Fibroblast of skin of right quadriceps (primary cell): ENCODE results near the gene MAP3K14.
"Not testable (repeated sequence)": the region's sequence is repeated elsewhere in the genome, so short reads cannot be mapped to it uniquely, and the experiment has no call there.

Experiments
- DNase-seq: peaks from one replicate; pipeline ENCODE4 v3.0.0-alpha.2; 2013

The MAP3K14 gene

DNA sequence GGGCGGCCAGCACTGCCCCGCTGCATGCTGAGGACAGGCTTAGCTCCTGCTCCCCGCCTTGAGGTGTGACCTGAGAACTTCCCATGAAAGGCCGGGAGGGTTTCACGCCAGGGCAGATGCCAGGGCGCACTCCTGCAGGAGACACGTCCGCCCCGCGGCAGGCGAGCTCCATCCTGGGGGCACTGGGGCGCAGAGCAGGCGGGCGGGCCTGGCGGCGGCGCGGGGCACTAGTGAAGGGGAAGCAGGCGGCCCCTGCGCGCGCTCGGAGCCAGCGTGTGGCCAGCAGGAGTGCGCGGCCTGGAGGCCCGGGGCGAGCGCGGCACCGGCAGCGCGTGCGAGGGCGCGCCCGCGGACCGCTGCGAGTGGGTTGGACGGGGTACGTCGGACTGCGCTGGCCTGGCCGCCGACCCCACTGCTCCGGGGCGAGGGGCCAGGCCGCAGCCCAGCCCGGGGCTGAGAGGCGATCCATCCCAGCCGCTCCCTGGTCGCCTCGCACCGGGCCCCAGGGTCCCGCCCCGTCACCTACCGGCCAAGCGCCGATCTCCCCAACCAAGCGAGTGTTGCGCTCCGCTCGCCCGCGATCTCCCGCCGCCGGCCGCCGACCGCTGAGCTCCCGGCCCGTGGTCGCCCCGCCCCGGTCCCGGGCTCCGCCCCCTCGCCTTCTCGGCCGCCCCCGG, at the start of gene MAP3K14:
Gene MAP3K14 (minus strand): TSS at position 587 of the 677 bp plus-strand sequence. CDS start 26,275 bp downstream, outside the sequence.
- DNase-seq = peak; percentile 61

DNA sequence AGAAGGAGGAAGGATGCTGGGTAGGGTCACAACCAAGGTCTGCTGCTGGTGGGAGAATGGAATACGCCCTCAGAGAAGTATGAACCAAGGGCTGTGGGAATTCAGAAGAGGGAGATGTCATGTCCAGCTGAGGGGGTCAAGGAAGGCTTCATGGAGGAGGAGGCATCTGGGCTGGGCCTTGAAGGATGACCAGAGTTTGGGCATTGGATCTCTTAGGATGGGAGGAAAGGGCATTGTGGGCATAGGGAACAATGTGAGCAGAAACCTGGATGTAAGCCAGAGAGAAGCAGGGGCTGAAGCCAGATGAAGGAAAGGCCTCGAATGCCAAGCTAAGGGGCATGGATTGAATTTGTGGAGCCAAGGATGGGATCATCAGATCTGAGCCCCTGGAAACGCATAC, 49.2 kb upstream of the MAP3K14 start:
- DNase-seq = no peak

DNA sequence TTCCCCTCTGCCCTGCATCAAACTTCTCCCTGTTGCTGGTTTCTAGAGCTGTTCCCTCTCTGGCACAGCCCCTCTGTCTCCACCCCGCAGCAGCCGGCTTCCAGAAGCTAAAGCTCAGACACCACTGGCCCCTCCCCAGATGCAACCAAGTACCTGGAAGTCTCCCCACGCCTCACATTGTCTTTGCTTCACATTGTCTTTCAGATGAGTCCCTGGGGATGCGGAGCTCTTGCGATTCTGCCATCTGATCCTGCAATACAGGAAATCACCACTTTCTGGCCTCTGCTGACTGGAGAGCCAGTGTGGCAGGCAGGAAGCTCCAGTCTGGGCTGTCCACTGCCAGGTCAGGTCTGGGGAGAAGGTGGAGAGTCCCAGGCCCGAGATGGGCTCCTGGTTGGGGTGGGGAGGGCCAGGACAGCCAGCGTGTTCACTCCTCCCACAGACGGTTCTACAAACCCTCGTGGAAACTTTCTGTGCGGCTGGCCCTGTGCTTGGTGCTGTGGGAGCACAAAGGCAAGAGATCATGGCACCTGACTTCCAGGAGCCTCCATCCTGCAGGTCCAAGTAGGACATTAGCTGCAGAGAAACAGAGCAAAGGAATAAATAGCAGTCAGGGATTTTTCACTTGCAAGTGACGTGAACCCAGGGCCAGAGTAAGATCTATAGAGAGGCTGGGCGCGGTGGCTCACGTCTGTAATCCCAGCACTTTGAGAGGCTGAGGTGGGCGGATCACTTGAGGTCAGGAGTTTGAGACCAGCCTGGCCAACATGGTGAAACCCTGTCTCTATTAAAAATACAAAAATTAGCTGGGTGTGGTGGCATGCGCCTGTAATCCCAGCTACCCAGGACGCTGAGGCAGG, 47.9 kb upstream of the MAP3K14 start:
- DNase-seq = peak; percentile 40

DNA sequence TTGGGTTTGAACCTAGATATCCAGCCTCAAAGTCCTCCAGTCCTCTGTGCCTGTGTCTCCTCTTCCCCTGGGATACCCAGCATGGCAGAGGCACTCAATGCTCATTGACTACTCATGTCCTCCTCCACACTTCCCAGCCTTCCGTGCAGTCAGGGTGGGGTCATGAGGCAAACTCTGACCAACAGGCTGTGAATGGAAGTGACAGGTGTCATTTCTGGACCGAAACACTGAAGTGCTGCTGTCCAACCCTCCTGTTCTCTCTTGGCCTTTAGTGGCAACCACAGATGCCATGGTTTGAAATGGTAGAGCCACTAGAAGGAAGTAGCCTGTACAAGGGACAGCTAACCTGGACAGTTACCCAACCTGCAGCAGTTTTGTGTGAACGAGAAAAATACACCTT, 46.7 kb upstream of the MAP3K14 start:
- no peak for DNase-seq

DNA sequence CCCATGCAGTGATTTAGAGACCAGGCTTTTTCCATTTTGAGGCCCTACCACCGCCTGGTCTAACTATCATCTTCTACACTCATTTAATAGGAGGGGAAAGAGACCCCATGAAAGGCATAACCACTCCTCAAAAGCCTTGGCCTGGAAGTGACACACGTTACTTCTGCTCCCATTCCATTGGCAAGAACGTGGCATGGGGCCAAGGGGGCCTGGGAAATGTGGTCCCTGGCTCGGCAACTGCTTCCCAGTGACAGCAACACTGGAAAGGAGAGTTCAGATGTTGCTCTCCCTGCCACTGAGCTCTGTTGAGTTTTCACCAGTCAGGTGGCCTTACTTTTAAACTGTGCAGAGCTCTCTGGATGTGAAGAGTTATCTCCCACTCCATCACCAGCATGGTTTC, 45.2 kb upstream of the MAP3K14 start:
- no peak for DNase-seq

DNA sequence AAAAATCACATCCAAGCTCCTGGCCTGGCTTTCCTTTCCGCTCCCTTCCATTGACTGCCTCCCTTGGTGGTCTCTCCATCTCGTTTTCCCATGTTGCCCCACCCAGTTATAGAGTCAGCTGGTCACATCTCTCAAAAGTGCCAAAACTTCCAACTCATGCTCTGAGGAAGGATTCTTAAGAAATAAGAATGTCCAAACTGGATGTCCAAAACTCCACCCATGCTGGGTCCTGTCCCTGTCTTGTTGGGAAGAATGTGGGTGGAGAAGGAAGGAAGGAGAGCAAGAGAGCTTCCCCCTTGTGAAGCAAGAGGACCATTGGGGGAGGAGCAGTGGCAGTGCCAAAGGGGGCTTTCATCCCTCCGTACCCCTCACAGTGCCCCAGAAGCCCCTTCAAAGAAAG, 44.6 kb upstream of the MAP3K14 start:
- DNase-seq = no peak

DNA sequence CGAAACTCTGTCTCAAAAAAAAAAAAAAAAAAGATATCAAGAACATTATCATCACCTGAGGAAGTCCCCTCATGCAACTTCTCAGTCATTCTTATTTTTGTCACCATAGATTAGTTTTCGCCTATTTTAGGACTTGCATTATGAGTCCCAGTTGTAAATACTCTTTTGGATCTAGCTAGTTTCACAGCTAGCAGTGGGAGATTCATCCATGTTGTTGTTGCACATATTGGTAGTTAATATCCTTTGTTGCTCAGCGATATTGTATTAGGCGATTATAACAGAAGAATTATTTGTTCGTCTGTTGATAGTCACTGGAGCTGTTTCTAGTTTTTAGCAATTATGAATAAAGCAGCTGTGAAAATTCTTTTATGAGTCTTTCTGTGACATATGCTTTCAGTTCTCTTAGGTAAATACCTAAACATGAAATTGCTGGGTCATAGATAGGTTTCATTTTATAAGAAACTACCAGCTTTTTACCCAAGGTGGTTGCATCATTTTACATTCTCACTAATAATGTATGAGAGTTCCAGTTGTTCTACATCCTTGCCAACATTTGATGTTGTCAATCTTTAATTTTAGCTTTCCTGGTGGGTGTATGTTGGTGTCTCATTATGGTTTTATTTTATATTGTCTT, 40.7 kb upstream of the MAP3K14 start:
- DNase-seq = no peak

DNA sequence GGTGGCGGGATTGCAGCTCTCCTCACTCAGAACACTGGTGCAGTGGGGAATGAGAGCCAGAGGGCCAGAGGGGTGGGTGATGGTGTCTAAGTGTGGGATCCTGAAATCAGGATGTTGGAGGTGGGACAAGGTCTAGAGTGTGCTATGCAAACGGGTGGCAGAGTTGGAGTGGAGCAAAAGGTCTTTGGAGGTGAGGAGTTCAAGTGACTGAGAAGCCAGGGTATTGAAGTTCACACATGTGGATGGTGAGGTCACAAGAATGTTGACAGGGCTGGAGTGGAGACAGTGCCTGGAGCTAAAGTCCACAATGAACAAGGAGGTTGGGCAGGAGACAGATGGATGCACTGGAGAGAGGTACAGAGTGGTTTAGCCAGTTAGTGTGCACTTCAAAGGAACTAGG, 38.3 kb upstream of the MAP3K14 start:
- DNase-seq = no peak

DNA sequence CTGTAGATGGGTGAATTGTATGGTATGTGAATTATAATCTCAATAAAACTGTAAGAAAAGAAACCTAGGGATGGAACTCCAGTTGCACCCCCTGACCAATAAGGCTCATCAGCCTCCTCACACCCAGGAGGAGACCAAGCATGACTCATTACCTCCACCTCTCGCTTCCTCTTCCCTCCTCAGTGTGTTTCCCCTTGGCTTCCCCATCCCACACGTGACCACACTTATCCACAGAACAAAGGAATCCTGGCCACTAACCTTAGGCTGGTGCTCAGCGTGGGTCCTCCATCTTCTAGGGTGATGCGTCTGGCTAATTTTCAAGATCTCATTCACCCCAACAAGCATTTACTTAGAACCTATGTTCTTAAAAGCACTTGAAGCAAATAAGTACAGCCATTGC, 36.2 kb upstream of the MAP3K14 start:
- DNase-seq = no peak

DNA sequence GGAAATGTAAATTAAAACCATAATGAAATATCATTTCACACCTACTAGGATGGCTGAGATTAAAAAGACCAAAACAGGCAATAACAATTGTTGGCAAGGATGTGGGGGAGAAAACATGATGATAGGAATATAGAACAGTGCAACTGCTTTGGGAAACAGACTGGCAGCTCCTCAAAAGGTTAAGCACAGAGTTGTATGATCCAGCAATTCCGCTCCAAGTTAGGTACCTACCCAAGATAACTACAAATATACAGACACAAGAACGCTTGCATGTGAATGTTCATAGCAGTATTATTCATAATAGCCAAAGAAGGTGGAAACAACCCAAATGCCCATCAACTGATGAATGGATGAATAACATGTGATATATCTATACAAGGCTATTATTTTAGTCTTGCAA, 35.0 kb upstream of the MAP3K14 start:
- no peak for DNase-seq

DNA sequence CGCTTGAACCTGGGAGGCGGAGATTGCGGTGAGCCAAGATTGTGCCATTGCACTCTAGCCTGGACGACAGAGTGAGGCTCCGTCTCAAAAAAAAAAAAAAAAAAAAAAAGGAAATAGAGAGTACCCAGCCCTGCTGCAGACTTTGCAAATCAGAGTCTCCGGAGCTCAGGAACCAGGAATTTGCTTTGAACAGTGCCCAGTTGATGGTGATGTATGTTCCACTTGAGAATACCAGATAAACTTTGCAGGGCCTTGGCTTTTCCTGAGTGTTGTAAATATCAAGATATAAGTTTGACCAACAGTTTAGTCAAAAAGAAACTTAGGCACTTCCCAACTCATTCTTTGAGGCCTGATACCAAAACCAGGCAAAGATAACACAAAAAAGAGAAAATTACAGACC, 30.6 kb upstream of the MAP3K14 start:
- no peak for DNase-seq

DNA sequence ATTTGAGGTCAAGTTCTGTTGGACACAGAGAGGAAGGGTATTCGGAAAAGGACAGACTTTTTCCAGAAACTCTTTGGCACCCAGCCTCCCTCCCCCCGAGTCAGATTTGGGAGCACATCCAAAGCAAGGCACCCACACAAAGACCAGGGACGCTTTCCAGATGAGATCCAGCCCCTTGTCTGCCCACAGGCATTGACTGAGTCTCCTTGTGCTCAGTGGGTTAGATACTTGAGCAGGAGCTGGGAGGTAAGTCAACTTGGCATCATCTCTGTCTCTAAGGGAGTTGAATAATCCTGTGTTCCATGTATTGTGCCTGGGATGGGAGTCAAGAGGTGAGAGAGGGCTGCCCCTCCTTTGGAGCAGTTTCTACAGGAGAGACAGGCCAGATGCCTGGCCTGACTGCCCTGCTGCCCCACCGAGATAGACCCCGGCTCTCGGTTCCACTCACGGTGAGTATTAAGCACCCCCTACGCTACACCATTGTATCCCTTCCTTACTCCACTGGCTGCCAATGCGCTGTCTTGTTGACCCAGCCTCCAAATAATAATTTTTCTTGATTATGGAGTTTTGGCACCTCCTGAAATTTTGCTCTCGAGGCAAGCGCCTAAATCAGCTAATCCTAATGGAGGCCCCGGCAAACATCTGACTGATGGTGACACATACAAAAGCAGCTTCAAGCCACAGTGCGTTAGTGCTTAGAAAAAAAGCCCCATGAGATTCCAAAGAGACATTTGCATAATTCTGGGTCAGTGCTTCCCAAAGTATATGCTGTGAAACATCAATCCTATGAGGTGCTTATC, 29.6 kb upstream of the MAP3K14 start:
- DNase-seq = peak; percentile 31

DNA sequence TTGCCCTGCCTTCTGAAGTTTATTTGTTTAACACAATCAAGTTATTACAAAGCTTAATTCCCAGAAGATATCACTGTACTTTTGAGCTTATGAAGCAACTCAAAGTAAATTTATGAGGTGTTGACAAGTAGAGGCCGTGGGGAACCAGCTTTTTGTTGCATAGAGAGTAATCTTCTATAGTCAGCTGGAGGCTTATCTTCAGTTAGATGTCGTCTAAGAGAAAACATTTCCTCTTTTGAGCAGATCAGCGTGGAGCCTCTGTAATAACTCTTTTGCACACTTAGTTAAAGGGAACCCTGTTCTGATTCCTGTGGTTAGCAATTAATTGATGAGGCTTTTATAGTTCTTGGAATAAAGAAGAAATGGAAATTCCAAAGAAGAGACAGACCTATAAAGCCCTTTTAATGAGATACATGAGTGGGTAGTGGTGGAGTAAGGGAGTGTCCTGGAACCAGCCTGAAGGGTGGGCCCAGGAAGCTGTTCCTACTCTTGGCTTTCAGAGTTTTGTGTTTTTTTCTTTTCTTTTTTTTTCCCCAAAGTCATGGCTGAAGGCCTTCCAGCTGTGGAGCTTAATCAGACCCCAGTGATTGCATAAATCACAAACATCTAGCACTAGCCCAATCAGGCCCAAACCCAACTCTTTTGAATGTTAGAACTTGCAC, 28.9 kb upstream of the MAP3K14 start:
- peak; percentile 98 for DNase-seq

DNA sequence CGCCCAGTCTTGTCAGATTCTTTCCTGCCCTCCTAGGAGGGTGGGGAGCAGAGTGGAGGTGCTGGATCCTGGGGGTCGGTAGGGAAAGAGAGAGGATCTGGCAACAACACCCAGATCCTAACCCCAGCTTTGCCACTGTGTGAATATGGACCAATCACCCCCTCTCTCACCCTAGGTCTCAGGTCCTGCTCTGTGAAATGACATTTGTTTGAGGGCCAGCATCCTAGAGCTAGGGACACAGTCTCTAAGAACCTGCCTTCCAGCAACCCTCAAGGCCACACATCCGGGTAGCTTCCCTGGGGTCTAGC, 28.4 kb upstream of the MAP3K14 start:
- no peak for DNase-seq

DNA sequence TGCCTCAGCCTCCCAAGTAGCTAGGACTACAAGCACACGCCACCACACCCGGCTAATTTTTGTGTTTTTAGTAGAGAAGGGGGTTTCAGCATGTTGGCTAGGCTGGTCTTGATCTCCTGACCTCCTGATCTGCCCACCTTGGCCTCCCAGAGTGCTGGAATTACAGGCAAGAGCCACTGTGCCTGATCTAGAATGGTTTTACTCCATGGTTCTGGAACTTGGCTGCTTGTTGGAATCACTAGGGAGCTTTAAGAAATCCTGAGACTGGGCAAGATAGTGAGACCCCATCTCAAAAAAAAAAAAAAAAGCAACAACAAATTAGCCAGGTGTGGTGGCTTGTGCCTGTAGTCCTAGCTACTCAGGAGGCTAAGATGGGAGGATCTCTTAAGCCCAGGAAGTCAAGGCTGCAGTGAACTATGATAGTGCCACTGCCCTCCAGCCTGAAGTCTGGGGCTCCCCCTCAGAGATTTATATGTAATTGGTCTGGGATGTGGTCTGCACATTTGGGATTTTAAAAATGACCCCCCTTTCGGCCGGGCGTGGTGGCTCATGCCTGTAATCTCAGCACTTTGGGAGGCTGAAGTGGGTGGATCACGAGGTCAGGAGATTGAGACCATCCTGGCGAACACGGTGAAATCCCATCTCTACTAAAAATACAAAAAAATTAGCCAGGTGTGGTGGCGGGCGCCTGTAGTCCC, 27.3 kb upstream of the MAP3K14 start:
- not testable (repeated sequence) for DNase-seq

DNA sequence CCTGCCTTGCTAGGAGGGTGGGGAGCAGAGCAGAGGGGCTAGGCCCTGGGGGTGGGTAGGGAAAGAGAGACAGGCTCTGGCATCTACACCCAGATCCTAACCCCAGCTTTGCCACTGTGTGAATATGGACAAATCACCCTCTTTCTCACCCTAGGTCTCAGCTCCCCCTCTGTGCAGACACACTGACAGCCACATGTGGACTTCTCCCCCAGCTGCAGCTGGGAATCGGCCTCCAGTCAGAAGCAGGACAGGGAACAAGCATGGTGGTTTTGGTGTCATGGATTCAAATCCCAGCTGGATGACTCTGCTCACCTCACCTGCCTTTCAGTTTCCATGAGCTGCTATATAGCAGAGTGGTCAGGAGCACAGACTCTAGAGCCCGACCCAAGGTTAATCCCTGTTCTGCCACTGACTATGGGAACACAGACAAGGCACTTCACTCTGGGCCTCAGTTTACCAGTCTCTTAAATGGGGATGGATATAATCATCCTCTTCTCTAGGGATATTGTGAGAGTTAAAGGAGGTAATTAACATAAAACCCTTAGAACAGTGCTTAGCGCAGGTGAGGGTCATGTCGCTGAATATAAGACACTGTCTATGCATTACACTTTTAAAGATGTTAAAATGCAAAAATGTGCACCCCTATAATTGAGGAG, 26.2 kb upstream of the MAP3K14 start:
- DNase-seq = no peak

DNA sequence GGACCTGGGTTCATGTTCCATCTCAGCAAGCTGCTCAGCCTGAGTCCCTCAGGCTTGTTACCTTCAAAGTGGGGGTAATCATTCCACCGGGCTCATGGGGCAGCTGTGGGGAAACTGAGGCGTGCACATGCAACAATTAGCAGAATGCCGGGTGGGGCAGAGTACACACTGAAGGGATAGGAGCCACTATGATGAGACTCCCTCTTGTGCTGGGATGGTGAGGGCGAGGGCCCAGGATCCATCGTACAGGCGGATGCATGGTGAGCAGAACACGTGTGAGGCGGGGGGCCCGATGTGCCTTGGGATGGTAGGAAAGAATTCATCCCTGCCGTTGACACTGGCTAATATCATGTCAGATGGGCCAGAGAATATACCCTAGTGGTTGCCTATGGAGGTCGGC, 25.5 kb upstream of the MAP3K14 start:
- no peak for DNase-seq

DNA sequence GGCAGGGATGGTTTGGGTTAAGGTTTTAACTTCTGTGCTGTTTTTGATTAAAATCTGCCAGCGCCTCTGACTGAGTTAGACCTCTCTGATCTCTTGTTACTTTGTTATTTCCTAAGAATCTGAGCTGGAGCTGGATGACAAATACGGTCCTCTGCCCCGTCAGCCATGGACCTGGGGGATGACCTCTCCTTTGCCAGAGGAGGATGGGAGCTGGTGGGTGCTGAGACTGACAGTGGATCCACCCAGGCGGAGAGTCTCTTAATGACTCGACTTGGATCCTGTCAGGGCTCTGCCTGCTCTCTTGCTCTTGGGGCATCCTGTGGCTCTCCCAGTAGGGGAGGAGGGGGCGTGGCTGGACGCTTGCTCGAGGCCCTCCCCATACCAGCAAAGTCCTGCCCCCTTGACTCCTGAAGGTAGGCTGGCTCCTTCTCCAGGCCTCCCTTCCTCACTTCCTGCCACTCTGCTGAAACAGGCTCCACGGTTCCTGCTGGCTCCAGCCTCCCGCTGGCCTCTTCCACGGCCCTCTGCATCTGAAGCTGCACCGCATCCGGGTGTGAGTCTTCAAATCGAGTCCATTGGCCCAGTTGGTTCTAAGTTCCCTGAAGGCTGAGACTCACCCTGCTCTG, 24.8 kb upstream of the MAP3K14 start:
- peak; percentile 93 for DNase-seq

DNA sequence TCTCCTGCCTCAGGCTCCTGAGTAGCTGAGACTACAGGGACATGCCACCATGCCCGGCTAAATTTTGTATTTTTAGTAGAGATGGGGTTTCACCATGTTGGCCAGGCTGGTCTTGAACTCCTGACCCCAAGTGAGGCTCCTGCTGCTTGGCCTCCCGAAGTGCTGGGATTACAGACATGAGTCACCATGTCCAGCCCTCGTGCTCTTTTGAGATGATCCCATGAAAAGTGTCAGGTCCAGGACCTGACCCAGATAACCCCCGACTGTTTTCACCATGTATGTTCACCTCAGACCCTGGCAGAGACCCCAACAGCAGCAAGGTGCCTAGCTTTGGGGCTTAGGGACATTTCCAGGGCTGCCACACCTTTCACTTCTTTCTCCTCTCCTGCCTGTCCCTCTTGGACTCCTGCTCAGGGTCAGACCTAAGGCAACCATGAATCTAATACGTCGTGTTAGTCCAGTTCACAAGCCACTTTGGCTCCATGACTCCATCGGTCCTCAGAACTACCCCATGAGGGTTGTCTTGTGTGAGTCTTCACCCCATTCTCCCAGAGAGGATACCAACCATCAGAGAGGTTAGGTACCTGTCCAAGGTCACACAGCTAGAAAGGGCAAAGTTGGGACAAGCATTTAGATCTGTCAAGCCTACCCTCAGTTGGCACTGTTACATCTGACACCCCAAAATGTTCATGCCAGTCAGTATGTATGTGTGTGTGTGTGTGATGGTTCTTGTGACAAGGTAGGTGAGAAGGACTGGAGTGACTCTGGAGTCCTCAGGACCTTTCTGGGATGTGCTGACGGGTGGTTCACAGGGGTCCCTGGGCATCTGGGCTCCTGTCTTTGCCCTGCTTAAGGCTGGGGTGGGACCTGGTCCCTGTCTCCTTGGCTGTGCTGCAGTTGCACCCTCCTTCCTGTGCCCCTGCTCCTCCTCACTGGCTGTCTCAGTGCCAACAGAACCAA, 23.1 kb upstream of the MAP3K14 start:
- no peak for DNase-seq
